ENCODE data around the gene APOF. TPM values are rescaled to one million over a fixed set of nuclear protein-coding genes. Genes with fewer than 3 reads are reported as not detected.
A peak's percentile ranks its signal among the peaks of the same experiment; 100 is the strongest.

APOF gene
- total and polyA plus RNA-seq, 2 of the 13 experiments (the other 11 are each of a cell fraction or from before 2014, with no cell fraction given): 3.3 to 23.9 TPM

- no peak for TF ChIP-seq ZNF841 (CRISPR knock-in tag; IDR thresholded peaks at IDR 0.05; ENCODE audit: borderline replicate concordance)
- TF ChIP-seq NFKB2 (CRISPR knock-in tag; IDR thresholded peaks at IDR 0.05; ENCODE audit: borderline replicate concordance): no peak
- TF ChIP-seq ZNF607 (CRISPR knock-in tag; IDR thresholded peaks at IDR 0.05; ENCODE audit: borderline replicate concordance): no peak
- no peak for TF ChIP-seq TRIM24 (CRISPR knock-in tag; IDR thresholded peaks at IDR 0.05)
- peak; percentile 67; the same call in 1 of the 2 replicates for TF ChIP-seq ZBTB38 (CRISPR knock-in tag; IDR thresholded peaks at IDR 0.05)
Measured at GRCh38 chr12:56332512-56333196, 30.0 kb downstream of the APOF start (continued).

- DNase-seq (ENCODE audit: low spot score) (no peak), ATAC-seq (no peak), FAIRE-seq (no peak)
- WGBS (ENCODE audit: low lambda C conversion rate): 86% methylated on average over 6 of the region's 7 CpGs
- TF ChIP-seq PRDM15 (CRISPR knock-in tag; IDR thresholded peaks at IDR 0.05): peak; percentile 44; the same call in 1 of the 2 replicates
- TF ChIP-seq ZNF263 (CRISPR knock-in tag; IDR thresholded peaks at IDR 0.05): no peak
- TF ChIP-seq, protein P1, sequence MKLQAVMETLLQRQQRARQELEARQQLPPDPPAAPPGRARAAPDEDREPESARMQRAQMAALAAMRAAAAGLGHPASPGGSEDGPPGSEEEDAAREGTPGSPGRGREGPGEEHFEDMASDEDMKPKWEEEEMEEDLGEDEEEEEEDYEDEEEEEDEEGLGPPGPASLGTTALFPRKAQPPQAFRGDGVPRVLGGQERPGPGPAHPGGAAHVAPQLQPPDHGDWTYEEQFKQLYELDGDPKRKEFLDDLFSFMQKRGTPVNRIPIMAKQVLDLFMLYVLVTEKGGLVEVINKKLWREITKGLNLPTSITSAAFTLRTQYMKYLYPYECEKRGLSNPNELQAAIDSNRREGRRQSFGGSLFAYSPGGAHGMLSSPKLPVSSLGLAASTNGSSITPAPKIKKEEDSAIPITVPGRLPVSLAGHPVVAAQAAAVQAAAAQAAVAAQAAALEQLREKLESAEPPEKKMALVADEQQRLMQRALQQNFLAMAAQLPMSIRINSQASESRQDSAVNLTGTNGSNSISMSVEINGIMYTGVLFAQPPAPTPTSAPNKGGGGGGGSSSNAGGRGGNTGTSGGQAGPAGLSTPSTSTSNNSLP (IDR thresholded peaks at IDR 0.05; ENCODE audit: low read depth, low read length): no peak
- TF ChIP-seq MTA1 (CRISPR knock-in tag; IDR thresholded peaks at IDR 0.05; ENCODE audit: borderline replicate concordance): no peak
- TF ChIP-seq HBP1 (CRISPR knock-in tag; IDR thresholded peaks at IDR 0.05; ENCODE audit: low read depth): no peak
- TF ChIP-seq MYPOP (CRISPR knock-in tag; IDR thresholded peaks at IDR 0.05): no peak
- in situ Hi-C loops (cut with HindIII; ENCODE audit: extremely low pct_ligation_motif_present, low pct_unique_long_range_greater_than_20kb): no loop called here
- no TSS peak for BruUV-seq (replicated peaks)
- Histone ChIP-seq H3K4me3 (replicated peaks in 1 of 3; ENCODE audit: insufficient read depth in 1 of 3, low read depth in 2 of 3, low read length in 3 of 3) (no peak overlapping the region; a peak in 1 of 6 replicates), H3K9ac (ENCODE audit: insufficient read depth, low read depth, low read length) (no peak overlapping the region), H3K4me2 (ENCODE audit: low read depth, low read length) (no peak overlapping the region), H3K27ac (ENCODE audit: extremely low read length, insufficient read depth, low read length) (no peak overlapping the region), H3K9me3 (ENCODE audit: low read length) (no peaks in the 10 kb centered on the region), H2AFZ (ENCODE audit: low read length) (no peak overlapping the region), H4K20me1 (ENCODE audit: insufficient read depth, low read length) (no peaks in the 10 kb centered on the region), H3K27me3 (ENCODE audit: control insufficient read depth in 1 of 2, insufficient read depth in 2 of 2, low read length in 2 of 2) (no peaks in the 10 kb centered on the region; a peak in 1 of 5 replicates), H3K4me1 (ENCODE audit: insufficient read depth, low read length) (peaks cover 33% of the 10 kb centered on the region), H3K79me2 (ENCODE audit: insufficient read depth, low read length) (no peaks in the 10 kb centered on the region), H3K36me3 (replicated peaks in 1 of 2; ENCODE audit: control insufficient read depth in 1 of 2, insufficient read depth in 2 of 2, low read length in 2 of 2) (peaks cover 11 to 23% of the 10 kb centered on the region in 2 experiments; a peak in 4 of 5 replicates)
- intact Hi-C loops (cut with micrococcal nuclease; ENCODE audit: unreplicated experiment): no loop called here
- ChIA-PET CTCF (ENCODE audit: low intra/inter-chr PET ratio, low total read pairs) (no interaction called here), POLR2A (interaction anchor here (1.8 kb wide), 1 partner anchor 15 kb away, joined by 7 read pairs; the partner anchor contains the start of gene CNPY2)
Measured at GRCh38 chr12:56330936-56331490, 31.6 kb downstream of the APOF start.
